Lower lobe of right lung (tissue), 2 donors: ENCODE measurements around the gene BPNT1. TPM values are rescaled to one million over a fixed set of nuclear protein-coding genes. Genes with fewer than 3 reads are reported as not detected.
"Not testable (repeated sequence)": the region's sequence is repeated elsewhere in the genome, so short reads cannot be mapped to it uniquely, and the experiment has no call there.

Experiments used
- ATAC-seq, 2 donors: fragments of 200-7000 bp; cut with Tn5 transposase; one replicate each; pipeline ENCODE4 v1.9.1; 2020 to 2022; ENCODE audit warnings: mild to moderate bottlenecking in 2 of 2, moderate library complexity in 2 of 2
- DNase-seq: peaks from one replicate; pipeline ENCODE4 v3.0.0-alpha.2; 2020
- H3K27ac ChIP-seq: fragments of 200-600 bp; one replicate; pipeline ENCODE4 v1.8.0; 2022
- H3K27me3 ChIP-seq: fragments of 200-600 bp; one replicate; pipeline ENCODE4 v1.8.0; 2022; ENCODE audit warnings: low read depth
- H3K36me3 ChIP-seq: fragments of 200-600 bp; one replicate; pipeline ENCODE4 v1.8.0; 2022; ENCODE audit warnings: mild to moderate bottlenecking
- H3K4me1 ChIP-seq: fragments of 200-600 bp; one replicate; pipeline ENCODE4 v1.8.0; 2022
- H3K4me3 ChIP-seq: fragments of 200-600 bp; one replicate; pipeline ENCODE4 v1.8.0; 2022; ENCODE audit warnings: mild to moderate bottlenecking
- H3K9me3 ChIP-seq: fragments of 200-600 bp; one replicate; pipeline ENCODE4 v1.8.0; 2022
- intact Hi-C: fragments of 100-400 bp; cut with DNase I; formaldehyde crosslinking; loops from one replicate; pipeline ENCODE4 v1.11.0; 2022
- total RNA-seq: library from RNA; stranded (reverse); fragmentation: NEBNext Ultra II Directional; extraction: Animal tissue kit (Norgen Biotek cat#: 25700); gene quantifications from one replicate; pipeline ENCODE4 v1.2.1, GENCODE V29; 2021
- TF ChIP-seq, protein P1 (sequence below): fragments of 200-600 bp; IDR thresholded peaks from one replicate; pipeline ENCODE4 v1.8.0; 2022; ENCODE audit warnings: antibody characterized with exemption, mild to moderate bottlenecking
- donor health status: DM: no; HTN: yes; CAD: no; lungs with severe emphysema.

BPNT1 gene
- total RNA-seq, 1 donor from 2014 or later, result 23.5 TPM

DNA sequence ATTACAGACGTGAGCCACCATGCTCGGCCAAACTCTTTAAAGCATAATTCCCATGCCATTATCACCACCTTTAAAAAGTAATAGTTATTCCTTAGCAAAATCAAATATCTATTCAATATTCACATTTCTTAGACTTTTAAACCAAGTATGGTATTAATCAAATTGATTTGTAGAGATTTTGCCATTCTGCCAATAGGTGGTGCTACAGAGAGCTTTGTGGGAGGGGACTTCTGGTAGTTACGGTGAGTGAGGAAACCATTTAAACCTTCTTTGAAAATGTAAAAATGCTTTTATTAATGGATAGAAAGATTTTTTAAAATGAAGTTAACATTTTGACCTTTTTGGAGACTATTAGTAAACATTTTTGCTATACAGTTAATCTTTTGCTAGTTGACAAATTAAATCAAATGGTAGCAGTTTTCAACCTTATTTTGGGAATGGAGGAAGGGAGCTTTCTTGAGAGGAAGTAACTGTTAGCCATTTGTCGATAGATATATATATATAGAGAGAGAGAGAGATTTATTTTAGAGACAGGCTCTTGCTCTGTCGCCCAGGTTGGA is 23.6 kb upstream of the BPNT1 start:
- peaks cover 81% of the 10 kb centered on the region for H3K36me3 ChIP-seq
- no peaks in the 10 kb centered on the region for H3K27me3 ChIP-seq
- no peak overlapping the region for H3K27ac ChIP-seq
- DNase-seq (no peak), ATAC-seq (peak; percentile 55 to 58)
- intact Hi-C loops, result no loop called here
- H3K4me1 ChIP-seq, result no peaks in the 10 kb centered on the region
- H3K9me3 ChIP-seq, result no peaks in the 10 kb centered on the region
- H3K4me3 ChIP-seq, result no peak overlapping the region
- TF ChIP-seq, protein P1, sequence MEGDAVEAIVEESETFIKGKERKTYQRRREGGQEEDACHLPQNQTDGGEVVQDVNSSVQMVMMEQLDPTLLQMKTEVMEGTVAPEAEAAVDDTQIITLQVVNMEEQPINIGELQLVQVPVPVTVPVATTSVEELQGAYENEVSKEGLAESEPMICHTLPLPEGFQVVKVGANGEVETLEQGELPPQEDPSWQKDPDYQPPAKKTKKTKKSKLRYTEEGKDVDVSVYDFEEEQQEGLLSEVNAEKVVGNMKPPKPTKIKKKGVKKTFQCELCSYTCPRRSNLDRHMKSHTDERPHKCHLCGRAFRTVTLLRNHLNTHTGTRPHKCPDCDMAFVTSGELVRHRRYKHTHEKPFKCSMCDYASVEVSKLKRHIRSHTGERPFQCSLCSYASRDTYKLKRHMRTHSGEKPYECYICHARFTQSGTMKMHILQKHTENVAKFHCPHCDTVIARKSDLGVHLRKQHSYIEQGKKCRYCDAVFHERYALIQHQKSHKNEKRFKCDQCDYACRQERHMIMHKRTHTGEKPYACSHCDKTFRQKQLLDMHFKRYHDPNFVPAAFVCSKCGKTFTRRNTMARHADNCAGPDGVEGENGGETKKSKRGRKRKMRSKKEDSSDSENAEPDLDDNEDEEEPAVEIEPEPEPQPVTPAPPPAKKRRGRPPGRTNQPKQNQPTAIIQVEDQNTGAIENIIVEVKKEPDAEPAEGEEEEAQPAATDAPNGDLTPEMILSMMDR, result peak; percentile 51

DNA sequence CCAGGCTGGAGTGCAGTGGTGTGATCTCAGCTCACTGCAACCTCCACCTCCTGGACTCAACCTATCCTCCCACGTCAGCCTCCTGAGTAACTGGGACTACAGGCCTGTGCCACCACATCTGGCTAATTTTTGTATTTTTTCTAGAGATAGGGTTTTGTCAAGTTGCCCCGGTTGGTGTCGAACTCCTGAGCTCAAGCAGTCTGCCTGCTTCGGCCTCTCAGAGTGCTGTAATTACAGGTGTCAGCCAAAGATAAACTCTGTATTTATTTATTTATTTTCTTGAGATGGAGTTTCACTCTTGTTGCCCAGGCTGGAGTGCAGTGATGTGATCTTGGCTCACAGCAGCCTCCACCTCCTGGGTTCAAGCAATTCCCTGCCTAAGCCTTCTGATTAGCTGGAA is 23.0 kb upstream of the BPNT1 start:
- H3K27ac ChIP-seq, H3K4me3 ChIP-seq, H3K4me1 ChIP-seq, intact Hi-C loops, ATAC-seq, DNase-seq, H3K9me3 ChIP-seq, H3K27me3 ChIP-seq: not testable (repeated sequence)
- peaks cover 81% of the 10 kb centered on the region for H3K36me3 ChIP-seq

DNA sequence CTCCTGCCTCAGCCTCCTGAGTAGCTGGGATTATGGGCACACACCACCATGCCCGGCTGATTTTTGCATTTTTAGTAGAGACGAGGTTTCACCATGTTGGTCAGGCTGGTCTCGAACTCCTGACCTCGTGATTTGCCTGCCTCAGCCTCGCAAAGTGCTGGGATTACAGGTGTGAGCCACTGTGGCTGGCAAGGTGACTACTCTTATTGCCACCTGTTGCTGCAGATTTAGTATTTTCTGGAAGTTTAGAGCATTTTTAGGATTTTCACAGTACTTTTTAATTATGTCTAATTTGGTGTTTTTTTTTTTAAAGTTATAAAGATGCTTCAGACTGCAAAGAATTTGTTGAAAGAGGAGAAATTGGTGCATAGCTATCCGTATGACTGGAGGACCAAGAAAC is 20.9 kb upstream of the BPNT1 start:
- H3K4me3 ChIP-seq, intact Hi-C loops, ATAC-seq, H3K27me3 ChIP-seq, H3K27ac ChIP-seq, DNase-seq, H3K9me3 ChIP-seq, H3K4me1 ChIP-seq: not testable (repeated sequence)
- H3K36me3 ChIP-seq, result peaks cover 85% of the 10 kb centered on the region

DNA sequence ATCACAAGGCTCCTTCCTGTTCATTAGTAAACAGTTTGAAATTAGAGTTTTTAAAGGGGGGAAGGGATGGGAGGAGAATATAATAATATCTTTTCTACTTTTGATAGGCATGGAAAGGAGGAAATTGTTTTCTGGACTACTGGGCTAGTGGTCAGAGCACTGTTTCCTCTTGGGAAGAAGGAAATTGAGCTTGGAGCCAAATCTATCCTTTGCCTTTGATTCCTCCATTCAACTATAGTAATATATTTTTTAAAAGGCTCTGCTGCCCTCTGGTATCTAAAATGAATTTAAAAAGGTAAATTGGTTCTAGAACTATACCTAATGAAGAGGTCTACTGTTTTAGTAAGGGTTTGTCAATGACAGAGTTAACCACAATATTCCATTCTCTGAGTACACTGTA is 10.2 kb upstream of the BPNT1 start:
- ATAC-seq (no peak), DNase-seq (no peak)
- intact Hi-C loops, result no loop called here
- H3K27me3 ChIP-seq, result no peaks in the 10 kb centered on the region
- TF ChIP-seq, protein P1, result no peak
- peaks cover 88% of the 10 kb centered on the region for H3K36me3 ChIP-seq
- H3K4me1 ChIP-seq, result peaks cover 11% of the 10 kb centered on the region
- H3K9me3 ChIP-seq, result no peaks in the 10 kb centered on the region
- H3K4me3 ChIP-seq, result no peak overlapping the region
- H3K27ac ChIP-seq, result no peak overlapping the region

DNA sequence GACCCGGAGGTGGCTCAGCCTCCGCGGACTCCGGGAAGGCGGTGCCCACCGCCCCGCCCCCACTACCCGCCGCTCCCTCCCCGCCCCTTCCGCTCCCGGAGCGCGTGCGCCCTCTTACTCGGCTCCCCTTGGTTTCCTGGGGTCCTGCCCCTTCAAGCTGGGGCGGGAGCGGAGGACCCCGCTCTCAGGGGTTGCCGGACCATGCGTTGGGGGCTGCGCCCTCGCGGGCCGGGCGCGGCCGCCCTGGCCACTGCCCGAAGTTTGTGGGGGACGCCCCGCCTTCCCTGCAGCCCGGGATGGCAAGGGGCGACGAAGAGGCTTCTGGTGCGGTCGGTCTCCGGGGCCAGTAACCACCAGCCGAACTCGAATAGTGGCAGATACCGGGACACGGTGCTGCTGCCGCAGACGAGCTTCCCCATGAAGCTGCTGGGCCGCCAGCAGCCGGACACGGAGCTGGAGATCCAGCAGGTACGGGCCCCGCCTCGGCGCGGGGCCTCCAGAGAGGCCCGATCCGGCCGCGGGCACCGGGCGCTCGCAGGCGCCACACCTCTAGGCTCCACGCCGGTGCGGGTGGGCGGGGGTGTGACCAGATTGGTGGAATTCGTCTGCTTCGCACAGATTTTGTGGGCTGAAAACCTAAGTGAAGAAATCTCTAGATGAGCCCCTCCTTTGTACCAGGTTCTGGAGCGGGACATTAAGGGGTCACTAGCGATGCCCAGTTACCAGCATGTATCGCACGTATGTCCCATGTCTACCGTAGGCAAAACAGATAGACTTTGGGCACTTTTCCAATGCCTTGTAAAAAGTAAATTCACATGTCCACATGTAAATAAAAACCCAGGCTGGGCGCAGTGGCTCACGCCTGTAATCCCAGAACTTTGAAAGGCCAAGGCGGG is 4.7 kb upstream of the BPNT1 start, which contains the start of gene IARS2:
Gene IARS2, plus strand, starts transcription at position 117 of the 896 bp plus-strand sequence. Its CDS starts 85 bp downstream, at position 202.
- Histone ChIP-seq H3K4me3 (peak within 1 kb of the TSS; percentile 99), H3K27ac (peak within 1 kb of the TSS; percentile 85), H3K9me3 (no peaks in the 10 kb centered on the region), H3K36me3 (peaks cover 32% of the 10 kb centered on the region), H3K27me3 (no peaks in the 10 kb centered on the region), H3K4me1 (peaks cover 19% of the 10 kb centered on the region)
- ATAC-seq (peak; percentile 97), DNase-seq (peak; percentile 93)
- intact Hi-C loops, result no loop called here
- TF ChIP-seq, protein P1, result no peak

DNA sequence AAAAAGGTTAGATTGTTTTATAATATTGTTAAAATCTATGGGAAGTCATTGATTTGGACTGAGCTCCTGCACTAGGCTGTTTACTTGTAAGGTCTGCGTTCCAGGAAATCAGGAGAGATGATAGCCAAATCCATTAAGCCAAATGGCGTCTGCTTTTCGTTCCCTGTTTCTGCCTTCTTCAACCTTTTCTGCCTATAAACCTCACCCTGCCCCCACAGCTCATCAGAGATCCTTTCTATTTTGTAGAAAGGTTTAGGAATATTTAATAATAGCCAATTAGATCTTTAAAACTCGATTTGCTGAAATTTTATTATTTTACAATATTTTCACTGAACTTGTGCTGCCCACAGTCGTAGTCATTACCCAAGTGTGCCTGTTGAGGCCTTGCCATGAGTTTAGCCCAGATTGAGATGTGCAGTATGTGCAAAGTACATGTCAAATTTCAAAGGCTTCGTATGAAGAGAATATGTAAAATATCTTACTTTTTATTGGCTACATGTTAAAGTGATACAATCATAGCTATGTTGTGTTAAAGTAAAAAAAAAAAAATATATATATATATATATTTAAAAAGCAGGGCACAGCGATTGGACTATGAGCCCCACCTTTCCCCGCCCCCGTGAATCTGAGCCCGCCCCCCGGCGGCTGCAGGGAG is 3.9 kb upstream of the BPNT1 start:
- H3K4me3 ChIP-seq, result peak overlapping the region; percentile 99
- TF ChIP-seq, protein P1, result no peak
- no peaks in the 10 kb centered on the region for H3K9me3 ChIP-seq
- DNase-seq (no peak), ATAC-seq (no peak)
- intact Hi-C loops, result no loop called here
- no peaks in the 10 kb centered on the region for H3K27me3 ChIP-seq
- H3K4me1 ChIP-seq, result peaks cover 19% of the 10 kb centered on the region
- H3K36me3 ChIP-seq, result peaks cover 24% of the 10 kb centered on the region
- peak overlapping the region; percentile 85 for H3K27ac ChIP-seq
